ENCODE data around the gene SLC49A3.

The SLC49A3 gene

DNA sequence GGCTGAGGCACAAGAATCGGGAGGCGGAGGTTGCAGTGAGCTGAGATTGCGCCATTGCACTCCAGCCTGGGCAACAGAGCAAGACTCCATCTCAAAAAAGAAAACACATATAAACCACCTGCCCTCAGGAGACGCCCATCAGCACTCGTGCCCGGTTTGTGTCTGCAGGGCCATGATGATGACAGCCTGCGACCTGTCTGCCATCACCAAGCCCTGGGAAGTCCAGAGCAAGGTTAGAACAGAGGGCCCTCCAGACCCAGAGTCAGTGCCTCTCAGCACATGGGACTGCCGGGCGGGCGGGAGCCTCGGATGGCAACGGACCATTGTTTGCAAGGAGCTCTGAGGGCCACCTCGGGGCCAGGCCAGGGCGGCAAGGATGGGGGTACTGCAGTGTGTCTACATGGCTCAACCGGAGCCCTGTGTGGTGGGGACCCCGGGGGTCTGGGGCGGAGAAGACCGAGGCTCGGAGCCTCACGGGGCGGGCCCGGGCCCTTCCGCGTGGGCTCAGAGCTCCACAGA, 24.2 kb downstream of the SLC49A3 start:
- DNase-seq = no peak

DNA sequence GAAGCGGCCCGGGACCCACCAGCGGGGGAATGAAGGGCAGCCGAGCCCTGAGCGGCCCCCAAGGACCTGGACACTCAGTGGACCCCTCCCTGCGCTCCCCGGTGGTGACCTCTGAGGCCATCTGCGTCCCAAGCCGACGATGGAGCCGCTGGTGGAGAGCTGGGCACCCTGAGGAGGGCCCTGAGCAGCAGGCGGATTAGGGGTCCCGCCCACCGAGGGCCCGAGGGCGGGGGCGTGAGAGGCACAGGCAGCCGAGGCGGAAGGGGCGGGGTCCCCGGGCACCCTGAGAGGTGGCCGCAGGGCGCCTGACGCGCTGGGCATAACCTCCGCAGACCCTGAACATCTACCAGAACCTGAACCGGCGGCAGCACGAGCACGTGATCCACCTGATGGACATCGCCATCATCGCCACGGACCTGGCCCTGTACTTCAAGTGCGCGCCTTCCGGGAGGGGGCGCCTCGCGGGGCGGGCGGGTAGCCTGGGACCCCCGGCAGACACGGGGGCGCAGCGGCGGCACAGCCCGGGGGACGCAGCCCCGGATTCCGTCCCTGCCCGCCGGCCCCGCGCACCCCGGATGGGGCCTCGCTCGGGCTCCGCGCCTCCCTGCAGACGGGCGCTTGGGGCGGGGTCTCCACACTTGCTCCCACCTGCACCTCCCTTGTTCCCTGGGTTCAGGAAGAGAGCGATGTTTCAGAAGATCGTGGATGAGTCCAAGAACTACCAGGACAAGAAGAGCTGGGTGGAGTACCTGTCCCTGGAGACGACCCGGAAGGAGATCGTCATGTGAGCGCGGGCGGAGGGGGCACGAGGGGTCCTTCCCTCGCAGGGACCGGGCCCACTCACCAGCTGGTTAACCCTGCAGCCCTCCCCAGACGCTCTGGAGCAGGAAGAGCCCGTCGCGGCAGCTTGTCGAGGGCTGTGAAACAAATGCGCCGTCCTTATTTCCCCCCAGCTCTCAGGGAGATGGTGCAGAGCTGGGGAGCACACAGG, 25.2 kb downstream of the SLC49A3 start:
- peak; percentile 89 for DNase-seq

DNA sequence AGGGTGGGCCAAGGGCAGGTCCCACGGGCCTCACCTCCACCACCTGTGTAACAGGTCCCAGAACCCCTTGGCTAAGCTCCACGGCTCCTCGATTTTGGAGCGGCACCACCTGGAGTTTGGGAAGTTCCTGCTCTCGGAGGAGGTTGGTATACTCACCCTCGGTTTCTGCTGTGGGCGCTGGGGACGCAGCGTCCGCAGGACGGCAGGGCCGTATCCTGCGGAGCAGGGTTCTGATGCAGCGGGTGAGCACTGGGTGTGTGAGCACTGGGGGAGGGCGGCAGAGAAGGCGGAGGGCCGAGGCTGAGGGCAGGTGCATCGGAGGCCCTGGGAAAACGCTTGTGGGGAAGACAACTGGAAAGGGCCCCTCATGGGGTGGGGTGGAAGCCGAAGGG, 25.9 kb downstream of the SLC49A3 start:
- DNase-seq = no peak

DNA sequence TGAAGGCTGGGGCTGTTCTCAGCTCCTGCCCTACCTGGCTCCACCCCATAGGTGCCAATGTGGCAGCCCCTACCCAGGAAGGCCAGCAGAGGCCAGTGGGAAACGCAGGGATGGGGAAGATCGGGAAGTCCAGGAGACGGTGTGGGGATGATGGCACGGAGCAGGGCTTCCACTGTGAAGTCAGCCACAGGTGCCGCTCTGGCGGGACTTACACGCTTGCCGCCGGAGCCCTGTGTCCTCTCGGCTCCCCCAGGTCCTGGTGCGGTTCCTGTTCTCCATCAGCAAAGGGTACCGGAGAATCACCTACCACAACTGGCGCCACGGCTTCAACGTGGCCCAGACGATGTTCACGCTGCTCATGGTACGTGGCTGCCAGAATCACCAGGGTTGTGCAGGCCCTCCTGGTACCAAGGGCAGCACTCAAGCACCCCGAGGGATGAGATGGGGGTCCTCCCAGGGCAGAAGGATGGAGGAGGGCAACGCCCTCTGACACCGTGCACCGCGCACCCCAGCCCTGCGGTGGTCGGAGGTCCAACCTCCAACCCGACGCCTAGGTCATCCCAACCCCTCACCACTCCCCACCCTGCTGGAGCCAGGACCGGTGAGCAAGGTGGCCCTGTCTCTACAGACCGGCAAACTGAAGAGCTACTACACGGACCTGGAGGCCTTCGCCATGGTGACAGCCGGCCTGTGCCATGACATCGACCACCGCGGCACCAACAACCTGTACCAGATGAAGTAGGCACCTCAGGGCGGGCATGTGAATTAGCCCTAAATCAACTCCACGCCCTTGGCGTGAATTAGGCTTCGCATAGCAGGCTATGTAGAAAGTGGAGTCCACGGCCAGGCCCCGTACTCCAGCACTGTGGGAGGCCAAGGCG, 26.8 kb downstream of the SLC49A3 start:
- DNase-seq = no peak

DNA sequence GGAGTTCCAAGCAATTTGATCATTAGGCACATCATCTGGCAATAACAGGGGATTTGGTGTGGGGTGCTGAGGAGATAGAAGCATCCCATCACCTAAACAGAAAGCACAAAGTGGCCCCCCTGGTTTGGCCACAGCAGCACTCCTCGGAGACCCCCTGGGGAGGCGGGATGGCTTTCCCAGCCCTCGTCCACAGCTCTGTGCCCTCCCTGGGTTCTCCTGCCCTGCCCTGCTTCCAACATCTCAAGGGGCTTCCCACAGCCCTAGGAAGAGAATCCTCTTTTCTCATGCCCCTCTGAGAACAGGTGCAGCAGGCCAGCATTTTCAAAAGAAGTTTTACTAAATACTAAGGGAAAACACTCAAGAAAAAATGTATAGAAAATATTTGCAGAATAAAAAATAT, 27.7 kb downstream of the SLC49A3 start:
- no peak for DNase-seq

DNA sequence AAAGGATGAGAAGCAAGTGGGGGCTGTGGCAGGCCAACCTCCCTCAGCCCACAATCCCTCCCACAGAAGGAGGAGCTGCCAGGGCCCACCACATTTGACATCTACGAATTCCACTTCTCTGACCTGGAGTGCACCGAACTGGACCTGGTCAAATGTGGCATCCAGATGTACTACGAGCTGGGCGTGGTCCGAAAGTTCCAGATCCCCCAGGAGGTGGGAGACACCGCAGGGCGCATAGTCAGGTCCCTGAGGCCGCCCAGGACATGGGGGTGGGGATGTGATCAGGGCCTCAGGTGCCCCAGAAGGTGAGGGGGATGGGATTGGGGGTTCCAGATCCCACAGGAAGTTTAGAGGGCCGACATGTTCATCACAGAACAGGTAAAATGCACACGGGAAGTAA, 28.6 kb downstream of the SLC49A3 start:
- DNase-seq = no peak

DNA sequence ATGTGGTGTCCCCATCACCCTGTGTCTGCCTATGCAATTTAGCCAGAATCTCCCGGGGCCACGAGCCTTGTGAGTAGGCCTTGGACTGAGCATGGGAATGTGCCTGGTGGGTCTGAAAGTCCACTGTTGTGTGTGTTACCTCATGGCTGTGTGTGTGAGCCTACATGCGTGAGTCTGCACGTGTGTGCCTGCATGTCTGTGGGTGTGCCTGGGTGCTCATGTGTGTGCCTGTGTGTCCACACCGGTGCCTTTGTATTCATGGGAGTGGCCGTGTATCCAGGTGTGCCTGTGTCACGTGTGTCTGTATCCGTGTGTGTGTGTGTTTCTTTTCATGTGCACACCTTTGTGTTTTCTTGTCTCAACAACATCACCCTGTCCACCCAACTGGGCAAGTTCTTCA, 29.1 kb downstream of the SLC49A3 start:
- no peak for DNase-seq

DNA sequence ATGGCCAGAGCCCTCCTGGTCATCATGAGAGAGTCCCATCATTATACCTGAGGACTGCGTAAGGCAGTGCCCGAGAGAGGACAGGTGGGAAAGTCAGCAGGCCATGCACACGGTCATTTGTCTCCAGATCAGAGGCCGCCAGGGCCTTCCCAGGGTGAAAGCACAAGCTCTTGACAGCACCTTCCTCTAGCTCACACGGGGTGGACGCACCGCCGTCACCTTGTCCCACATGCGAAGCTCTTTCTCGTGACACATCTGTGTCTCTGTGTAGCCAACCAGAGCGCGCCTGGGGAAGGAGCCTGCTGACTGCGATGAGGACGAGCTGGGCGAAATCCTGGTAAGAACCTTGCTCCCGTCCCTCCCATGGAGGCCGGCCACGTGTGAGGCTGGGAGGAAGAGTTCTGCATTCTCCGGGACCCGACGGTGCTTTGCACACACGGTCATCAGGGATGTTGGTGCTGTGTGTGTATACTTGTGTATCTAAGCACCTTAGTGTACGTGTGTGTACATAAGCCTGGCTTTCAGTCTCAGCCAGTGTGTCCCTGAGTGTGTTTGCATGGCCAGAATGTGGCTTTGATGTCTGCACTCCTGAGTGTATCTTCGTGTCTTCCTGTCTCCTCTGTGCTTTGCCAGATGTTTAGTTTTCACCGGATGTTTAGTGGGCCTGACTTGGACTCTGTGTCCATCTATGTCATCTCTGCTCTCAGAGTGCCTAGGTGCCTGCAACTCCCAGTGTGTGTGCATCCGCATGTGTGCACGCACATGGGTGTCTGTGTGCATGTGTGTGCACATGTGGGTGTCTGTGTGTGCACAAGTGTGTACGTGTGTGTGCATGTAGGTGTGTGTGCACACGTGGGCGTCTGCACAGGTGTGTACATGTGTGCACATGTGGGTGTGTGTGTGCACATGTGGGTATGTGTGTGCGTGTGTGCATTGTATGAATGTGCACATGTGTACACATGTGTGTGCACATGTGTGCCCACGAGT, 30.0 kb downstream of the SLC49A3 start:
- DNase-seq = no peak

DNA sequence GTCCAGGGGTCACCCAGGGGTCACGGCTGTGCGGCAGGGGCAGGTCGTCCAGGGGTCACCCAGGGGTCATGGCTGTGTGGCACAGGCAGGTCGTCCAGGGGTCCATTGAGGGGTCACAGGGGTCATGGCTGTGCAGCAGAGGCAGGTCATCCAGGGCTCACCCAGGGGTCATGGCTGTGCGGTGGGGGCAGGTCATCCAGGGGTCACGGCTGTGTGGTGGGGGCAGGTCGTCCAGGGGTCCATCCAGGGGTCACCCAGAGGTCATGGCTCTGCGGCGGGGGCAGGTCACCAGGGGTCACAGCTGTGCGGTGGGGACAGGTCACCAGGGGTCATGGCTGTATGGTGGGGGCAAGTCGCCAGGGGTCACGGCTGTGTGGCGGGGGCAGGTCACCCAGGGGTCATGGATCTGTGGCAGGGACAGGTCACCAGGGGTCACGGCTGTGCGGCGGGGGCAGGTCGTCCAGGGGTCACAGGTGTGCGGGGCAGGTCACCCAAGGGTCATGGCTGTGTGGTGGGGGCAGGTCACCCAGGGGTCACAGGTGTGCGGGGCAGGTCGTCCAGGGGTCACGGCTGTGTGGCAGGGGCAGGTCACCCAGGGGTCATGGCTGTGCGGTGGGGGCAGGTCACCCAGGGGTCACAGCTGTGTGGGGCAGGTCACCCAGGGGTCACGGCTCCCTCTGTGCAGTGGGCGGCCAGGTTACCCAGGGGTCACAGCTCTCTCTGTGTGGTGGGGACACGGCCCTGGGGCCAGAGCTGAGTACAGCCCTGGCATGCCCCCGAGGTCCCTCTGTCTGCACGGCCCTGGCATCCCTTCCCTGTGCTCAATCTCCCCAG, 30.9 kb downstream of the SLC49A3 start:
- no peak for DNase-seq

DNA sequence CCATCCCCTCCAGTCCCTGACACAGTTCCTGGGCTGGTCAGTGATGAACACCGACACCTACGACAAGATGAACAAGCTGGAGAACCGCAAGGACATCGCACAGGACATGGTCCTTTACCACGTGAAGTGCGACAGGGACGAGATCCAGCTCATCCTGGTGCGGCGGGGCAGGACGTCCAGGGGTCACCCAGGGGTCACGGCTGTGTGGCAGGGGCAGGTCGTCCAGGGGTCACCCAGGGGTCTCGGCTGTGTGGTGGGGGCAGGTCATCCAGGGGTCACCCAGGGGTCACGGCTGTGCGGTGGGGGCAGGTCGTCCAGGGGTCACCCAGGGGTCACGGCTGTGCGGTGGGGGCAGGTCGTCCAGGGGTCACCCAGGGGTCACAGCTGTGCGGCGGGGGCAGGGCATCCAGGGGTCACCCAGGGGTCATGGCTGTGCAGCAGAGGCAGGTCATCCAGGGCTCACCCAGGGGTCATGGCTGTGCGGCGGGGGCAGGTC, 31.6 kb downstream of the SLC49A3 start:
- DNase-seq = no peak

DNA sequence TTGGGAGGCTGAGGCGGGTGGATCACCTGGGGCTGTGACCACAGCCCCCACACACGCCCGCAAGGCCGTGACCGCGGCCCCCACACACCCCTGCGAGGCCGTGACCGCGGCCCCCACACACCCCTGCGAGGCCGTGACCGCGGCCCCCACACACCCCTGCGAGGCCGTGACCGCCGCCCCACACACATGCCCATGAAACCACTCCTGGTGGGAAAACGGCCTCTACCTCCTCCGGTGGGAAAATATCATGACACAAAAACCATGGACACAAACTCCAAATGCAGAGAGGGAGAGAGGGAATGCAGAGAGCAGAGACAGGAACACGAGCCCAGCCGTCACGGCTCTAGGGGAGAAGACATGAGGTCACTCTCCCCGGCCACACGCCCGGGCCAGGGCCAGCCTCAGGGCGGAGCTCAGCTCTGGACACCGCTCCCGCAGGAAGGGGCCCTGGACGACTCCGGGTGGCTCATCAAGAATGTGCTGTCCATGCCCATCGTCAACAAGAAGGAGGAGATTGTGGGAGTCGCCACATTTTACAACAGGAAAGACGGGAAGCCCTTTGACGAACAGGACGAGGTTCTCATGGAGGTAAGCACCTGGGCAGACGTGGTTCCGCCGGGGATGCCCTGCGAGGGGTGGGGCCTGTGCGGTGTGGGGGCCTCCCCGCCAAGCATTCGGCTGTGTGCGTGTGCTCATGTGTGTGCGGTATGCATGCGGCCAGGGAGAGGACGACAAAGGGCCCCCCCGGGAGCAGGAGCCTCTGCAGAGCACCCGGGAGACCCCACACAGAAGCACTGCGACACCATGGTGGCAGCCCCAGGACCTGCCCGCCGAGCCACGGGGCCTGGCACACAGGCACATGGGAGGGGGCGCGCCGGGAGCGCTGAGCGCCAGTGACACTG, 32.3 kb downstream of the SLC49A3 start:
- no peak for DNase-seq

DNA sequence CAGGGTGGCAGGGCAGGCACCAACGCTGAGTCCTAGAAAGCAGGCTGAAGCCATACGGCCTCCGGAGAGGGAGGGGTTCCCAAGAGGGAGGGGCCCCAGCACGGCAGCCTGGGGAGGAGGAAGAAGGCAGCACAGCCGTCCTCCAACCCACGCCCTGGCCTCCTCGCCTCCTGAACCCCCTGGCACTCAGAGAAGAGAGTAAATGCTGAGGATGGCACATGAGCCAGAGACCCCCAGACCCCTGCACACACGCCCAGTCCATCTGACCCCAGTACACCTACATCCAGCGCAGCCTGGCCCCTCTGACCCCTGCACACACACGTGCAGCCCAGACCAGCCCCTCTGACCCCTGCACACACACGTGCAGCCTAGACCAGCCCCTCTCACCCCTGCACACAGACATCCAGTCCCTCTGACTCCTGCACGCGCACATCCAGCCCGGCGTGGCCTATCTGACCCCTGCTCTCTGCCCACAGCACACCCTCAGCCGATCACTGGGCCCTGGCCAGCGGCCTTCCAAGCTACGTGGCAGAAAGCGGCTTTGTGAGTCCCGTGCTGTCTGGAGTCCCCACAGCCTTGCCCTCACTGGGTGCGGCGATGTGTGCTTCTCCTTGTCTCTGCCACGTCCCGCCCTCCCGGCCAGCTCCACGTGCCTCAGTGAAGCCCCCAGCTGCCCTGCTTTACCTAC, 33.3 kb downstream of the SLC49A3 start:
- no peak for DNase-seq

DNA sequence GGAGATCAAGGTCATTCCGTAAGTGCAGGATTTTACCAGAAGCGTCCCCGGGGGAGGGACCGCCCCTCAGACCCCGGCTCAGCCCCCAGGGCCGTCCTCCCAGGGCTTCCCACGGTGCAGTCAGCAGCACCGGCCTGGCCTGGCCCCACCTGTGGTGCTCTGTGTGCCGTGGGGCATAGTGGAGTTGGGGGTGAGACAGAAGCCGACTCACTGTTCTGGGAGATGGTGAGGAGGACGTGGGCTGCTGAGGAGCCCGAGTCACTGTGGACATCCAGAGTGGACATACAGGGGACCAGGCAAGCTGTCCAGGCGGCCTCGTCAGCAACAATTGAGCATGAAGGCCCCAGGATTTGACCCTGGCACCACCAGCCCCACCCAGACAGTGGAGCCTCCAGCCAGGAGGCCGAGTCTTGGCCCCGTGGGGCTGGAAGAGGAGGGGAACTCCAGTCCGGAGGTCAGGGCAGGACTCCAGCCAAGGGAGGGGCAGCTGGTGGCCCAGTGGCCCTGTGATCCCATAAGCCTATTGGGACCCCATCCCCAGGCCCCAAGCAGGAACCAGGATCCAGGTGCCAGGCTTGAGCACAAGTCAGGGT, 34.0 kb downstream of the SLC49A3 start:
- no peak for DNase-seq

DNA sequence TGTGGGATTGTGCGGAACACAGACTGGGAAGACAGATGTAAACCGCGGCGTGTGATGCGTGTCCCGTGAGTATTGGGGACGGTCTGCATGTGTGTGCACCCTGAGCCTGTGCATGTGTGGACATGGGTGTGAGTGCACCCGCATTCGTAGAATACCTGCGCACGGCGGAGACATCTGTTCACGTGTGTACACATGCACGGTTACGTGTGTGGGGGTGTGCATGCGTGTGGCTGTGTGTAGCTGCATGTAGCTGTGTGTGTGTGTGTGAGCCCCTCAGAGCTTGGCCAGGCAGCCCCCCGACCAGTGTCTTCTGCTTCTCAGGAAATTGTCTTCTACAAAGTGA, 34.5 kb downstream of the SLC49A3 start:
- DNase-seq = no peak

DNA sequence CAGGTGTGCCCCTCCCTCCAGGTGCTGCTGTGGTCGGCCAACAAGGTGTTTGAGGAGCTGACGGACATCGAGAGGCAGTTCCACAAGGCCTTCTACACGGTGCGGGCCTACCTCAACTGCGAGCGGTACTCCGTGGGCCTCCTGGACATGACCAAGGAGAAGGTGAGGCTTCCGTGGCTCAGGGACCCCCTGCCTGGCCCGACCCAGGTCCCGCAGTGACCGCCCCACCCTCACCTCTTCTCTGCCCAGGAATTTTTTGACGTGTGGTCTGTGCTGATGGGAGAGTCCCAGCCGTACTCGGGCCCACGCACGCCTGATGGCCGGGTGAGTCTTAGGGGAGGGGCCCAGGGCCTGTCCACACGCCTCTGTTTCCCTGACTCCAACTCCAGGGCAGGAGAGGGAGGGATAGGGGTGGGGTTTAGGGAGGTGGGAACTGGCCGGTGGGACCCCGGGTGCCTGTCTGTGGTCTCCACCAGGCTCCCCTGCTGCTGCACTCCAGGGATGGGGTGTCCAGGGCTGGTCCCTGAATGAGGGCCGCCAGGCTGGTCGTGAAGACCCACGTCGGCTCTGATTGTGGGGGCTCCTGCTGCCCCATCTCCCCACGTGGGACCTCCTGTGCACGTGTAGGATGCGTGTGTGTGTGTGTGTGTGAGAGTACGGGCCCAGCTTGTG, 35.0 kb downstream of the SLC49A3 start:
- DNase-seq = no peak

DNA sequence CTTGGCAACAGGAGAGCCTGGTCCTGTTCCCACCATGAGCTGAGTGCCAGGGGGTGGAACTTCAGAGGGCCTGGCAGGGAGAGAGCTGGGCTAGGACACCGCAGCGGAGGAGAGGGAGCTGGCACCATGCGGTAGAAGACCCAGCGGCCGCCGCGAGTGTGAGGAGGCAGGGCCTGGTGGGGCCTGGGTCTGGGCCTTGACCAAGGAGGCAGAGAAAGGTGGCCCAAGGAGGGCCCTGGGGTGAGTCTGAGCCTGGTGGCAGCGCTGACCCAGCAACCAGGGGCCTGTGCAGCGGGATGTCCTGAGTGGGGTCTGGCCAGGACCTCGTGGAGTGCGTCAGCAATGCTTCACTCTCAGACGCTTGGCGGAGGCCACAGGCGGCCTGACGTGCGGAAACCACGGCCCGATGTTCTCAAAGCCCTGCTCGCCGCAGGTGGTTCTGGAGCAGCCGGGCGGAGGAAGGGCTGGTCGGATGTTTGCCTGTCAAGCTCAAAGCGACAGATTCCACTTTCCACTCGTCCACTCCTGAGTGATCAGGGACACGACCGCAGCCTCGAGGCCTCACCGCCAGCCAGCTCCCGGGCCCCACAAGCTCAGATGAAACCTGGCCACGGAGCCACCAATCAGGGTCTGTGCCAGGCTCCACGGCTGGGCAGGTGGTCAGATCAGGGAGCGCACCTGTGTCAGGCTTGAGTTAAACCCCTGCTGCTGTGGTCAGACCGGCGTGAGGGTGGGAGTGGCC, 35.7 kb downstream of the SLC49A3 start:
- DNase-seq = no peak

DNA sequence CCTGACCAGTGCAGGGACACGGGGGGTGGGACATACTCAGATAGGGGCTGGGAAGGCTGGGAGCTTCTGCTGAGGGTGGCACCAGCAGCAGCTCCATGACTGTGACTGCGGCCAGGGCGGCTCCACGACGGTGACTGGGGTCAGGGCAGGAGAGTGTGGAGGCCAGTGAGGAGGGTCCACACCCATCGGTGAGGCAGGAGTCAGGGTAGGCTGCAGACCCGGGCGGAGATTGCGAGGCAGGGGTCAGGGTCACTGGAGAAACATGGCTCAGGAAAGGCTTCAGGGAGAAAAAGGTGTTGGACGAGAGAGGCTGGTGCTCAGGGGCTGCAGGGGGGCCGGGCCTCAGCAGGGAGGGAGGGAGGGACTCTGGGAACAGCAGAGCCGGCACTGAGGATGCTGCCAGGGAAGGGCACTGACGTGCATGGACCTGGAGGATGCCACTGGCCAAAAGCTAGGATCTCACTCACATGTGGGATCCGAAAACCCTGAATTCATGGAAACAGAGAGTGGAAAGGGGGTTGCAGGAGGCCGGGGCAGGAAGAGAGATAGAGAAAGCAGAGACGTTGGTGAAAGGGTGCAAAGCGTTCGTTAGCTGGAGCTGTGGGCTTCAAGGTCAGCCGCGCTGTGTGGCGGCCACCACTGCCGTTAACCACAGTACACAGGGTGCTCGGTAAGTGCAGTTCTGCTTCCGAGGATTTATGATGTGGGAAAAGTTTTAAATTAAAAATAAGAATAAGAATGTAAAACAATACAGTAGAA, 36.9 kb downstream of the SLC49A3 start:
- DNase-seq = no peak

Data from activated CD8-positive, alpha-beta memory T cell treated with anti-CD3 and anti-CD28 coated beads for 24 hours (primary cell).